ENCODE data around the gene COBLL1.

The COBLL1 gene

DNA sequence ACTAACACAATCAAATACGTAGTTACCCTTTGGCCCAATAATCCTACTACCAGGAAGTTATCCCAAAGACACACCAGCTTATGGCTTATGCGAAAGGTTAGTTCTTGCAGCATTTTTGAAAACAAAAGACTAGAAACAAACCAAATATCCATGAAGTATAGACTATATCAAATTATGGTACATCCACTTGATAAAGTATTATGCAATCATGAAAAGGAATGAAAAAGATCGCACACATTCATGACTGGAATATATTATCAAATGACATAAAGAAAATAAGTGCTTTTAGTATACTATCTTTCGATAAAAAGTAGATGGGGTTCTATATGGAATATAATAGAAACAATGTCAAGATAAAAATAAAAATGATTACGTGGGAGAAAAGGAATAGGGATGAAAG, 78.2 kb downstream of the COBLL1 start:
- TF ChIP-seq FOXP2 (optimal IDR thresholded peaks at IDR 0.05; ENCODE audit: borderline replicate concordance, extremely low read depth, extremely low read length, insufficient read depth) (no peak), POLR2AphosphoS5 (IDR thresholded peaks at IDR 0.05; ENCODE audit: low read depth, low read length) (no peak), TAF1 (IDR thresholded peaks at IDR 0.05; ENCODE audit: borderline replicate concordance, insufficient read depth, low read length) (no peak), SIN3A (IDR thresholded peaks at IDR 0.05; ENCODE audit: borderline replicate concordance, insufficient read depth, low read length) (no peak)
- TF ChIP-seq, protein P1, sequence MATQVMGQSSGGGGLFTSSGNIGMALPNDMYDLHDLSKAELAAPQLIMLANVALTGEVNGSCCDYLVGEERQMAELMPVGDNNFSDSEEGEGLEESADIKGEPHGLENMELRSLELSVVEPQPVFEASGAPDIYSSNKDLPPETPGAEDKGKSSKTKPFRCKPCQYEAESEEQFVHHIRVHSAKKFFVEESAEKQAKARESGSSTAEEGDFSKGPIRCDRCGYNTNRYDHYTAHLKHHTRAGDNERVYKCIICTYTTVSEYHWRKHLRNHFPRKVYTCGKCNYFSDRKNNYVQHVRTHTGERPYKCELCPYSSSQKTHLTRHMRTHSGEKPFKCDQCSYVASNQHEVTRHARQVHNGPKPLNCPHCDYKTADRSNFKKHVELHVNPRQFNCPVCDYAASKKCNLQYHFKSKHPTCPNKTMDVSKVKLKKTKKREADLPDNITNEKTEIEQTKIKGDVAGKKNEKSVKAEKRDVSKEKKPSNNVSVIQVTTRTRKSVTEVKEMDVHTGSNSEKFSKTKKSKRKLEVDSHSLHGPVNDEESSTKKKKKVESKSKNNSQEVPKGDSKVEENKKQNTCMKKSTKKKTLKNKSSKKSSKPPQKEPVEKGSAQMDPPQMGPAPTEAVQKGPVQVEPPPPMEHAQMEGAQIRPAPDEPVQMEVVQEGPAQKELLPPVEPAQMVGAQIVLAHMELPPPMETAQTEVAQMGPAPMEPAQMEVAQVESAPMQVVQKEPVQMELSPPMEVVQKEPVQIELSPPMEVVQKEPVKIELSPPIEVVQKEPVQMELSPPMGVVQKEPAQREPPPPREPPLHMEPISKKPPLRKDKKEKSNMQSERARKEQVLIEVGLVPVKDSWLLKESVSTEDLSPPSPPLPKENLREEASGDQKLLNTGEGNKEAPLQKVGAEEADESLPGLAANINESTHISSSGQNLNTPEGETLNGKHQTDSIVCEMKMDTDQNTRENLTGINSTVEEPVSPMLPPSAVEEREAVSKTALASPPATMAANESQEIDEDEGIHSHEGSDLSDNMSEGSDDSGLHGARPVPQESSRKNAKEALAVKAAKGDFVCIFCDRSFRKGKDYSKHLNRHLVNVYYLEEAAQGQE (IDR thresholded peaks at IDR 0.05; ENCODE audit: insufficient read depth in 1 of 2, low read depth in 2 of 2, low read length in 2 of 2) = no peak

DNA sequence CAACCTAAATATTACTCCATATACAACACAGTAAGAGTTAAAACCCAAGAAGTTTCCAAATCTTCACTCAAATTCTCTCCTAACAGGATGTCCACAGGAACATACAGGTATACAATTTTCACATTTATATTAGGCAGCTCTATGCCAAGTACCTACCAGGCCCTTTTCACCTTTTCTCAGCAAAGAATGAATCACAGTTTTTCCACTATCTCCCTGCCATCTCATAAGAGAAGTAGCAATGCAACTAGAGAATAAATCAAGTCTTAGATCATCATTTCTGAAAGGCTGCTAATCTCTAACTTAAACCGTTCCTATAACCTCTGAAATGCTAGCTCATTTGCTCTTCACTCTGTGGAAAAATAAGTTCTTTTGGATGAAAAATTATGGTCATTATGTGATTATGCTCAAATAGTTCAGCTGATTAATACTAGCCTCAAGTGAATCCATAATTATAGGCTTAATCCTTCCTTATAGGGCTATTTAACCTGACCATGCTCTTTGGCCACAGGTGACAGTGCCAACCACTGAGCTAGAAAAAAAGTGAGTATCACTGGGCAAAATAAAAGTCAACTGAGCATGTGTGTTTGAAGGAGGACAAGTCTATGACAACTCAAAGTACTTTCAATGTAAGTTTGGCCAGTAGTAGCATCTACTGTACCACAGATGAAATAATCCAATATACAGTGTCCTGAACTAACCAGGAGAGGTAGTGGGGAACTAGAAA, 79.7 kb downstream of the COBLL1 start:
- TF ChIP-seq, protein P1 (IDR thresholded peaks at IDR 0.05; ENCODE audit: insufficient read depth in 1 of 2, low read depth in 2 of 2, low read length in 2 of 2) = no peak
- TF ChIP-seq SIN3A (IDR thresholded peaks at IDR 0.05; ENCODE audit: borderline replicate concordance, insufficient read depth, low read length) (no peak), TAF1 (IDR thresholded peaks at IDR 0.05; ENCODE audit: borderline replicate concordance, insufficient read depth, low read length) (no peak), POLR2AphosphoS5 (IDR thresholded peaks at IDR 0.05; ENCODE audit: low read depth, low read length) (no peak), FOXP2 (optimal IDR thresholded peaks at IDR 0.05; ENCODE audit: borderline replicate concordance, extremely low read depth, extremely low read length, insufficient read depth) (no peak)

DNA sequence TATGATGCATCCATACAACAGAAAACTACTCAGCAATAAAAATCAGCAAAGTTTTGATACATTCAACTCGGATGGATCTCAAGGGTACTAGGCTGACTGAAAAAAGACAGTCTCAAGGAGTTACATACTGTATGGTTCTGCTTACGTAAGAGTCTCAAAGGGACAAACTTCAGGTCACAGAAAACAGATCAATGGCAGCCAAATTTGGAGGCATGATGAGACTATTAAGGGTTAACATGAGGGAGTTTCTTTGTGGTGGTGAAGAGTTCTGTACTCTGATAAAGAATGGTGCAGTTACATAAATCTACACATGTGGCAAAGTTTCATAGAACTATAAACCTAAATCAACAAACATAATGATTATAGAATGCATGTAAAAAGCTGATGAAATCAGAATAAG, 81.4 kb downstream of the COBLL1 start:
- TF ChIP-seq FOXP2 (optimal IDR thresholded peaks at IDR 0.05; ENCODE audit: borderline replicate concordance, extremely low read depth, extremely low read length, insufficient read depth) (no peak), SIN3A (IDR thresholded peaks at IDR 0.05; ENCODE audit: borderline replicate concordance, insufficient read depth, low read length) (no peak)

DNA sequence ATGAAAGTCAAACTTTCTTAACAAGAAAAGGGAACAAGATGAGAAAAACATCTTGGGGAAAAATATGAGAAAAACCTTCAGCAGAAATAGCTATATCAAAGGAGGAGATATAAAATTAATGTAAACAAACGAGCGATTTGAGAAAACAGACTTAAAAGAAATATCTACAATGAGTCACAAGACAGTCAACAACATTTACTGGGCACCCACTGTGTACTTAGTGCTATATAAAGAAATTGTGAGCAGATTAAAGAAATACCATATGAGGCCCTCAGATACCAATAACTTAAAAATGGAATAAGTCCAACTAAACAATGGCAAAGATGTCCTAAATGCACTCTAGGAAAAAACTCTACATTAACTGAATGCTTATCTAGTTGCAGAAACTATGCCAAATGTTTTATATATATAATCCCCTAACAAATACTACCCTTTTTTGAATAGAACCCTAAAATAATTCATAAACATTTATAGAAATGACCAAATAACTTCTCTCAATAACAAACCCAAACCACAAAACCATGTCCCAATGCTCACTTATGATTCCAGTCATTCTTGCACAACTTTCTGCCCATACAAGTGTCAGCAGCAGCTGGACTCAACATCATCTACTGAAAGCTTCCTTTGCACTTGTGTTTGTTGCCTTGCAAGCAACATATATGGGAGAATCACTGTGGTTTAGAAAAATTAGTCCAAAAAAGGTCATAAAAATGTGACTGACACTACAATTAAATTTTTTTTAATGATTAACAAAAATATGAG, 83.5 kb downstream of the COBLL1 start:
- TF ChIP-seq FOXP2 (optimal IDR thresholded peaks at IDR 0.05; ENCODE audit: borderline replicate concordance, extremely low read depth, extremely low read length, insufficient read depth) (no peak), TAF1 (IDR thresholded peaks at IDR 0.05; ENCODE audit: borderline replicate concordance, insufficient read depth, low read length) (no peak), POLR2AphosphoS5 (IDR thresholded peaks at IDR 0.05; ENCODE audit: low read depth, low read length) (no peak), SIN3A (IDR thresholded peaks at IDR 0.05; ENCODE audit: borderline replicate concordance, insufficient read depth, low read length) (no peak)
- TF ChIP-seq, protein P1 (IDR thresholded peaks at IDR 0.05; ENCODE audit: insufficient read depth in 1 of 2, low read depth in 2 of 2, low read length in 2 of 2) = no peak

DNA sequence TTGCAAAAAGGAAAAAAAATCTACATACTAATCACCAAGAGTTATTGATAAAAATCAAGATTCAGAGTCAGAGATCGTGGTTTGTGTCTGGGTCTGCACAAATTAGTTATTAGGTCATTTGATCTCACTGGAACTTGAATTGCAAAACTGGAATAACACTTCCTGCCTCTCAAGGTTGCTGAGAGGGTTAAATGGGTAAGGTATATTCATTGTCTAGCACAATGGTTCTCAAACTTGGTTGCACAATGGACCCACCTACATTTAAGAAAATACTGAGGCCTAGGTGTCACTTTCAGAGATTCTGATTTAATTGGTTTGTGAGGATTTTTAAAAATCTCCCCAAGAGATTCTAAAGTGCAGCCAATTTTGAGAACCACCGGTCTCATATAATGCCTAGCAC, 84.8 kb downstream of the COBLL1 start:
- TF ChIP-seq FOXP2 (optimal IDR thresholded peaks at IDR 0.05; ENCODE audit: borderline replicate concordance, extremely low read depth, extremely low read length, insufficient read depth) (no peak), POLR2AphosphoS5 (IDR thresholded peaks at IDR 0.05; ENCODE audit: low read depth, low read length) (no peak), SIN3A (IDR thresholded peaks at IDR 0.05; ENCODE audit: borderline replicate concordance, insufficient read depth, low read length) (no peak), TAF1 (IDR thresholded peaks at IDR 0.05; ENCODE audit: borderline replicate concordance, insufficient read depth, low read length) (no peak)
- TF ChIP-seq, protein P1 (IDR thresholded peaks at IDR 0.05; ENCODE audit: insufficient read depth in 1 of 2, low read depth in 2 of 2, low read length in 2 of 2) = no peak
